Fibroblast of lung (primary cell): ENCODE measurements around the gene LCE3C. TPM values are rescaled to one million over a fixed set of nuclear protein-coding genes. Genes with fewer than 3 reads are reported as not detected.

Source experiments
- DNase-seq, 2 donors: peaks; one replicate each; pipeline versions ENCODE4 v3.0.0 to v3.0.0-alpha.2; 2010; ENCODE audit warnings: low read depth in 2 of 2
- H2AFZ ChIP-seq: 2 replicates; pipeline ENCODE4 v1.5.1; 2012; ENCODE audit warnings: low read length, control low read depth, inconsistent platforms
- H3K27ac ChIP-seq: 2 replicates; pipeline ENCODE4 v1.5.1; 2011; ENCODE audit warnings: low read length, control low read depth; ENCODE audit not compliant: insufficient read depth
- H3K27me3 ChIP-seq: 2 replicates; pipeline ENCODE4 v1.5.1; 2011; ENCODE audit warnings: mild to moderate bottlenecking, low read length; ENCODE audit not compliant: control insufficient read depth, insufficient read depth
- H3K36me3 ChIP-seq: 2 replicates; pipeline ENCODE4 v1.5.1; 2011; ENCODE audit warnings: low read length; ENCODE audit not compliant: control insufficient read depth, insufficient read depth
- H3K4me1 ChIP-seq: 2 replicates; pipeline ENCODE4 v1.5.1; 2011; ENCODE audit warnings: low read length; ENCODE audit not compliant: control insufficient read depth, insufficient read depth; ENCODE audit errors: extremely low read depth
- H3K4me2 ChIP-seq: 2 replicates; pipeline ENCODE4 v1.5.1; 2011; ENCODE audit warnings: low read length, control low read depth; ENCODE audit not compliant: insufficient read depth; ENCODE audit errors: extremely low read depth
- H3K4me3 ChIP-seq, 4 experiments: fragments of 200-600 bp in 1 of 4; sonication (generic) in 1 of 4; replicated peaks in 1 of 4; 2 replicates each; pipeline ENCODE4 v1.5.1; 2011 to 2016; ENCODE audit warnings: low read length in 4 of 4, low read depth in 3 of 4, mild to moderate bottlenecking in 3 of 4, control low read depth in 2 of 4, inconsistent platforms in 1 of 4, mixed read lengths in 1 of 4; ENCODE audit not compliant: insufficient read depth in 1 of 4; ENCODE audit errors: control extremely low read depth in 1 of 4
- H3K79me2 ChIP-seq: 2 replicates; pipeline ENCODE4 v1.5.1; 2012; ENCODE audit warnings: mild to moderate bottlenecking, low read length, inconsistent platforms; ENCODE audit not compliant: control insufficient read depth, insufficient read depth
- H3K9ac ChIP-seq: 2 replicates; pipeline ENCODE4 v1.5.1; 2011; ENCODE audit warnings: mild to moderate bottlenecking, low read length, control low read depth; ENCODE audit not compliant: insufficient read depth
- H3K9me3 ChIP-seq: 2 replicates; pipeline ENCODE4 v1.5.1; 2012; ENCODE audit warnings: low read depth, low read length; ENCODE audit not compliant: control insufficient read depth, insufficient read depth
- H4K20me1 ChIP-seq: 2 replicates; pipeline ENCODE4 v1.5.1; 2011; ENCODE audit warnings: low read length; ENCODE audit not compliant: control insufficient read depth, insufficient read depth; ENCODE audit errors: extremely low read depth
- EZH2 ChIP-seq: IDR thresholded peaks from 2 replicates; pipeline ENCODE4 v1.5.1; 2012; ENCODE audit warnings: low read length, control low read depth, mild to moderate bottlenecking; ENCODE audit errors: missing control alignments
- polyA plus RNA-seq, 2 donors: library from polyadenylated mRNA; depleted of rRNA in 1 of 2; stranded (reverse) in 1 of 2; unstranded in 1 of 2; fragments of >200 nt; gene quantifications; 2 replicates each; pipeline ENCODE4 v1.2.1, GENCODE V29; 2011 to 2012; ENCODE audit warnings: missing spikeins in 1 of 2
- total RNA-seq: library from RNA; depleted of rRNA; stranded (reverse); fragments of >200 nt; gene quantifications from 2 replicates; pipeline ENCODE4 v1.2.1, GENCODE V29; 2014
- TF ChIP-seq, protein P1 (sequence below), 2 donors: IDR thresholded peaks in 1 of 2; conservative IDR thresholded peaks in 1 of 2; 1 replicate in 1 of 2; 2 replicates in 1 of 2; pipeline ENCODE4 v1.5.1; 2011 to 2012; ENCODE audit warnings: low read length in 2 of 2, control low read depth in 1 of 2, inconsistent platforms in 1 of 2, low read depth in 1 of 2, mild to moderate bottlenecking in 1 of 2

LCE3C gene
- total and polyA plus RNA-seq, 2 donors (not counting 1 experiment from before 2014, with no cell fraction given): not detected

DNA sequence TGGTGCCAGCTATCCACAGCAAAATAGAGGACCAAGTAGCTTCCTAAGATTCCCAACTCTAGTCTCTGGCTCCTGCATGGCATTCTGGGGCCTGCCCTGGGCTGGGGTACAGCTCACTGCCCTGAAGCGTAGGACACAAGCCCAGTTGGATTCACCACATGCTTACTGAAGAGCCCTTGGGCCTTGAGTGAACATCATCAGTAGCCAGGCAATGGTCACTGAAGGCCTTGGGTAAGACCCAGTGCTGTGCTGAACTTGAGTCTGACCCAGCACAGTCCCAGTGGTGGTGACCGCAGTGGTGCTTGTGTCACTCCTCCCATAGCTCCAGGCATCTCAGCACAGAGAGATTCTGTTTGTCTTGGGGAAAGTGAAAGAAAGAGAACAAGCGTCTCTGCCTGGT is 30.6 kb downstream of the LCE3C start:
- Histone ChIP-seq H2AFZ (no peak overlapping the region), H3K79me2 (no peaks in the 10 kb centered on the region), H3K9ac (no peak overlapping the region), H3K36me3 (no peaks in the 10 kb centered on the region), H3K27me3 (no peaks in the 10 kb centered on the region), H4K20me1 (no peaks in the 10 kb centered on the region), H3K27ac (no peak overlapping the region), H3K4me3 (no peak overlapping the region), H3K9me3 (no peaks in the 10 kb centered on the region), H3K4me1 (no peaks in the 10 kb centered on the region), H3K4me2 (no peak overlapping the region)
- TF ChIP-seq, protein P1, sequence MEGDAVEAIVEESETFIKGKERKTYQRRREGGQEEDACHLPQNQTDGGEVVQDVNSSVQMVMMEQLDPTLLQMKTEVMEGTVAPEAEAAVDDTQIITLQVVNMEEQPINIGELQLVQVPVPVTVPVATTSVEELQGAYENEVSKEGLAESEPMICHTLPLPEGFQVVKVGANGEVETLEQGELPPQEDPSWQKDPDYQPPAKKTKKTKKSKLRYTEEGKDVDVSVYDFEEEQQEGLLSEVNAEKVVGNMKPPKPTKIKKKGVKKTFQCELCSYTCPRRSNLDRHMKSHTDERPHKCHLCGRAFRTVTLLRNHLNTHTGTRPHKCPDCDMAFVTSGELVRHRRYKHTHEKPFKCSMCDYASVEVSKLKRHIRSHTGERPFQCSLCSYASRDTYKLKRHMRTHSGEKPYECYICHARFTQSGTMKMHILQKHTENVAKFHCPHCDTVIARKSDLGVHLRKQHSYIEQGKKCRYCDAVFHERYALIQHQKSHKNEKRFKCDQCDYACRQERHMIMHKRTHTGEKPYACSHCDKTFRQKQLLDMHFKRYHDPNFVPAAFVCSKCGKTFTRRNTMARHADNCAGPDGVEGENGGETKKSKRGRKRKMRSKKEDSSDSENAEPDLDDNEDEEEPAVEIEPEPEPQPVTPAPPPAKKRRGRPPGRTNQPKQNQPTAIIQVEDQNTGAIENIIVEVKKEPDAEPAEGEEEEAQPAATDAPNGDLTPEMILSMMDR (conservative IDR thresholded peaks at IDR 0.05 in 1 of 2, IDR thresholded peaks at IDR 0.05 in 1 of 2; ENCODE audit: low read depth in 1 of 2, low read length in 2 of 2): no peak
- TF ChIP-seq EZH2: no peak
- DNase-seq: no peak

DNA sequence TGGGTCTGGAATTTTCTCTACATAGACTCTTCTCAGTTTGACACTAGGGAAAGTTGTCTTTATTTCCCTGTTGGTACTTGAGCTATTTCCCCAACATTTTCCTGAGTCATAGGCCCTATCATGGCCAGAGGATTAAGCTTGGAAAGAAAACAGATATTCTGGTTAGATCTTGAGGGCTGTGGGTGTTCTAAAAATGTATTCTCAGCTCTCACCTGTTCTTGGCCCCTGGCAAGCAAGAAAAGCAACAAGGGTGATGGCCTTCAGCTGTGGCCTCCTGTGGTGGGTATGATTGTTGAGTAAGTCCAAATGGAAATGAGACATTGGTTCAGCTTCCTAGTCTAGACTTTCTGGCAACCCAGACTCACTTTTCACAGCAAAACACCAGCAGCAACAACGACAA is 40.3 kb downstream of the LCE3C start:
- H3K4me3 ChIP-seq: no peak overlapping the region
- no peaks in the 10 kb centered on the region for H3K79me2 ChIP-seq
- H2AFZ ChIP-seq: no peak overlapping the region
- H3K27me3 ChIP-seq: no peaks in the 10 kb centered on the region
- no peak overlapping the region for H3K27ac ChIP-seq
- H3K4me2 ChIP-seq: no peak overlapping the region
- TF ChIP-seq, protein P1 (conservative IDR thresholded peaks at IDR 0.05 in 1 of 2, IDR thresholded peaks at IDR 0.05 in 1 of 2; ENCODE audit: low read depth in 1 of 2, low read length in 2 of 2): no peak
- TF ChIP-seq EZH2: no peak
- H4K20me1 ChIP-seq: no peaks in the 10 kb centered on the region
- H3K9me3 ChIP-seq: no peaks in the 10 kb centered on the region
- no peak overlapping the region for H3K9ac ChIP-seq
- H3K36me3 ChIP-seq: no peaks in the 10 kb centered on the region
- H3K4me1 ChIP-seq: no peaks in the 10 kb centered on the region
- no peak for DNase-seq

DNA sequence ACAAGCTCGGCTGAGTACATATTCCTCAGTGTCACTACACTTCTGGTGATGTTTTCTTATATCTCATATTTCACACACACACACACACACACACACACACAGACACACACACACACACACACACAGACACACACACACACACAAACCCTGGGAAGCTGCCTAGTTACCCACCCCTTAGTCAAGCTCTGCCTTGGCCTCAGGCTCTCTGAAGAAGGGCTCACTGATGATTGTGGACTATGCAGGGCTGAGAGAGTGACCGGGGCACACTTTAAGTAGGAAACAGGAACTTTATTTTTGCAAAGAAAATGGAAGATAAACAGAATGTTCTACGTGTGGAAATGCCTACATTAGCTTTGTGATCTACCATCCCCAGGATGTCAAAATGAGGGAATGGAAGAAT is 43.9 kb downstream of the LCE3C start:
- Histone ChIP-seq H3K9me3 (no peaks in the 10 kb centered on the region), H3K4me1 (peaks cover 2% of the 10 kb centered on the region), H3K4me3 (no peak overlapping the region), H3K36me3 (no peaks in the 10 kb centered on the region), H2AFZ (no peak overlapping the region), H3K27me3 (no peaks in the 10 kb centered on the region), H3K4me2 (no peak overlapping the region), H3K27ac (no peak overlapping the region), H3K9ac (no peak overlapping the region), H4K20me1 (no peaks in the 10 kb centered on the region), H3K79me2 (no peaks in the 10 kb centered on the region)
- DNase-seq: no peak
- TF ChIP-seq EZH2: no peak
- TF ChIP-seq, protein P1 (conservative IDR thresholded peaks at IDR 0.05 in 1 of 2, IDR thresholded peaks at IDR 0.05 in 1 of 2; ENCODE audit: low read depth in 1 of 2, low read length in 2 of 2): no peak
